ENCODE data around the gene HAS3. TPM values are rescaled to one million over a fixed set of nuclear protein-coding genes. Genes with fewer than 3 reads are reported as not detected.

The HAS3 gene
- total and polyA plus RNA-seq, 2 donors from 2014 or later, result 0.34 to 2.1 TPM

- intact Hi-C loops (cut with DNase I), result no loop called here
- no peak overlapping the region for H3K27ac ChIP-seq (ENCODE audit: low read depth in 2 of 2, low read length in 2 of 2)
- DNase-seq, result no peak
Measured at GRCh38 chr16:69108905-69109252, 3.4 kb downstream of the HAS3 start.

GRCh38 chr16:69109486-69110270, 4.2 kb downstream of the HAS3 start:
- Histone ChIP-seq H3K9me3 (ENCODE audit: control insufficient read depth in 2 of 3, insufficient read depth in 1 of 3, low read length in 3 of 3) (no peaks in the 10 kb centered on the region), H3K27ac (ENCODE audit: low read depth in 2 of 2, low read length in 2 of 2) (no peak overlapping the region), H3K4me1 (ENCODE audit: control insufficient read depth in 2 of 3, insufficient read depth in 2 of 3, low read depth in 1 of 3, low read length in 3 of 3) (peaks cover 0 to 18% (median 6%) of the 10 kb centered on the region in 3 donors), H3K27me3 (ENCODE audit: control insufficient read depth, insufficient read depth, low read length) (no peaks in the 10 kb centered on the region), H3K4me3 (ENCODE audit: low read length in 3 of 3) (no peak overlapping the region), H3K36me3 (ENCODE audit: control insufficient read depth in 2 of 3, insufficient read depth in 3 of 3, low read length in 3 of 3) (peaks cover 0 to 10% (median 2%) of the 10 kb centered on the region in 3 donors), H3K9ac (ENCODE audit: low read length in 3 of 3) (no peak overlapping the region)
- intact Hi-C loops (cut with DNase I), result no loop called here
- TF ChIP-seq CTCF (IDR thresholded peaks at IDR 0.05; ENCODE audit: borderline replicate concordance, extremely low read depth, insufficient read depth), result no peak
- peak in 1 of 5 donors; percentile 34 for DNase-seq
- no peak for FAIRE-seq

More at GRCh38 chr16:69108905-69109252, 3.4 kb downstream of the HAS3 start:
- Histone ChIP-seq H3K4me1 (ENCODE audit: control insufficient read depth in 2 of 3, insufficient read depth in 2 of 3, low read depth in 1 of 3, low read length in 3 of 3) (peaks cover 0 to 18% (median 6%) of the 10 kb centered on the region in 3 donors), H3K4me3 (ENCODE audit: low read length in 3 of 3) (no peak overlapping the region), H3K36me3 (ENCODE audit: control insufficient read depth in 2 of 3, insufficient read depth in 3 of 3, low read length in 3 of 3) (peaks cover 0 to 10% (median 2%) of the 10 kb centered on the region in 3 donors), H3K27me3 (ENCODE audit: control insufficient read depth, insufficient read depth, low read length) (no peaks in the 10 kb centered on the region), H3K9ac (ENCODE audit: low read length in 3 of 3) (no peak overlapping the region), H3K9me3 (ENCODE audit: control insufficient read depth in 2 of 3, insufficient read depth in 1 of 3, low read length in 3 of 3) (no peaks in the 10 kb centered on the region)
- no peak for TF ChIP-seq CTCF (IDR thresholded peaks at IDR 0.05; ENCODE audit: borderline replicate concordance, extremely low read depth, insufficient read depth)
- FAIRE-seq, result no peak

GRCh38 chr16:69110406-69110805, 5.0 kb downstream of the HAS3 start:
- Histone ChIP-seq H3K9ac (ENCODE audit: low read length in 3 of 3) (no peak overlapping the region), H3K9me3 (ENCODE audit: control insufficient read depth in 2 of 3, insufficient read depth in 1 of 3, low read length in 3 of 3) (no peaks in the 10 kb centered on the region), H3K4me1 (ENCODE audit: control insufficient read depth in 2 of 3, insufficient read depth in 2 of 3, low read depth in 1 of 3, low read length in 3 of 3) (peaks cover 0 to 18% (median 6%) of the 10 kb centered on the region in 3 donors), H3K27ac (ENCODE audit: low read depth in 2 of 2, low read length in 2 of 2) (no peak overlapping the region), H3K36me3 (ENCODE audit: control insufficient read depth in 2 of 3, insufficient read depth in 3 of 3, low read length in 3 of 3) (peaks cover 0 to 10% (median 2%) of the 10 kb centered on the region in 3 donors), H3K27me3 (ENCODE audit: control insufficient read depth, insufficient read depth, low read length) (no peaks in the 10 kb centered on the region), H3K4me3 (ENCODE audit: low read length in 3 of 3) (no peak overlapping the region)
- DNase-seq, result no peak
- FAIRE-seq, result no peak
- no peak for TF ChIP-seq CTCF (IDR thresholded peaks at IDR 0.05; ENCODE audit: borderline replicate concordance, extremely low read depth, insufficient read depth)
- intact Hi-C loops (cut with DNase I), result no loop called here
